GM19099 (cell line): ENCODE results near the gene PYGO1.

Experiments
- POLR2A ChIP-seq: IDR thresholded peaks from 3 replicates; pipeline ENCODE4 v1.6.1; 2011; ENCODE audit warnings: low read depth; ENCODE audit not compliant: insufficient read length; ENCODE audit errors: extremely low read depth

PYGO1 gene, protein sequence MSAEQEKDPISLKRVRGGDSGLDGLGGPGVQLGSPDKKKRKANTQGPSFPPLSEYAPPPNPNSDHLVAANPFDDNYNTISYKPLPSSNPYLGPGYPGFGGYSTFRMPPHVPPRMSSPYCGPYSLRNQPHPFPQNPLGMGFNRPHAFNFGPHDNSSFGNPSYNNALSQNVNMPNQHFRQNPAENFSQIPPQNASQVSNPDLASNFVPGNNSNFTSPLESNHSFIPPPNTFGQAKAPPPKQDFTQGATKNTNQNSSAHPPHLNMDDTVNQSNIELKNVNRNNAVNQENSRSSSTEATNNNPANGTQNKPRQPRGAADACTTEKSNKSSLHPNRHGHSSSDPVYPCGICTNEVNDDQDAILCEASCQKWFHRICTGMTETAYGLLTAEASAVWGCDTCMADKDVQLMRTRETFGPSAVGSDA

GRCh38 chr15:55588070-55588814, at the start of gene PYGO1:
TSS of gene PYGO1 (minus strand) at chr15:55588345. CDS start at chr15:55587883, 462 bp downstream.
- no peak for TF ChIP-seq POLR2A

GRCh38 chr15:55637086-55637485, 48.9 kb upstream of the PYGO1 start:
- TF ChIP-seq POLR2A: no peak

GRCh38 chr15:55633731-55634130, 45.6 kb upstream of the PYGO1 start:
- TF ChIP-seq POLR2A: no peak

- no peak for TF ChIP-seq POLR2A
These were observed 44.3 kb upstream of the PYGO1 start for GRCh38 chr15:55632434-55632833.

DNA sequence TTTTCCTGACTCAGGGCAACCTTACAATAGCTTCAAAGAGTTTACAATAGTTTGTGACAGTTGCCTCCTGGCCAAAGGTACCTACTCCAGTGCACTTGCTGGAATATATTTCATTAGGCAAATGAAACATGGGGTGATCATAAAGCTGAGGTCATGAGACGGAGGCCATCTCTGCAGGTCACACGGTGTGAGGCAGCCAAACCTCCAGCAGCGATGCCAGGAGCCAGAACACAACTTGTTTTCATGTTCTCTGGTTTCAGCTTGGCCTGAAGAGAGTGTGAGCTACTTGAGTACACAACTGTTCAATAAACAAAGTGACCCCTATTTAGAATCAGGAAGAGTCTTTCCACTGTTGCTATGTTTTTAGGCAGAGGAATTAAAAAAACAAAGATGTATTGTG, 42.7 kb upstream of the PYGO1 start:
- TF ChIP-seq POLR2A: no peak

GRCh38 chr15:55628369-55628730, 40.2 kb upstream of the PYGO1 start:
- TF ChIP-seq POLR2A: no peak

GRCh38 chr15:55627730-55628368, 39.7 kb upstream of the PYGO1 start:
- no peak for TF ChIP-seq POLR2A

GRCh38 chr15:55619783-55620182, 31.6 kb upstream of the PYGO1 start:
- TF ChIP-seq POLR2A: no peak

- no peak for TF ChIP-seq POLR2A
These were observed 30.2 kb upstream of the PYGO1 start for GRCh38 chr15:55618387-55618786.

DNA sequence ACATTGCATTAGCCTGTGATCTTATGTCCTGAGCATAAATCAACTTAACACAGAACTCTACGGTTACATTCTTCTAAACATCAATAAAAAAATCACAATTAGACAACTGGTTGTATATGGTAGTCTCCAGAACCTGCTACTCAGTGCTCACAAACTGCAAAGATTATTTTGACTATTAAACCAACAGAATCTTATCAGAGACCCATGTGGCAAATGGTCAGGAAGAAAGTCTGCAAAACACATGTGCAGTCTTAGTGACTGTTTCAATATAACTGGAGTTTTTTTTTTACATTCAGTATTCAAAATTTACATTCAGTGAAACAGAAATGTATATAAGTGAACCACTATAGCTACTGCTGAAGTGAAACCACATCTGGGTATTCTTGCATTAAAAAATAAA, 27.3 kb upstream of the PYGO1 start:
- TF ChIP-seq POLR2A: no peak

DNA sequence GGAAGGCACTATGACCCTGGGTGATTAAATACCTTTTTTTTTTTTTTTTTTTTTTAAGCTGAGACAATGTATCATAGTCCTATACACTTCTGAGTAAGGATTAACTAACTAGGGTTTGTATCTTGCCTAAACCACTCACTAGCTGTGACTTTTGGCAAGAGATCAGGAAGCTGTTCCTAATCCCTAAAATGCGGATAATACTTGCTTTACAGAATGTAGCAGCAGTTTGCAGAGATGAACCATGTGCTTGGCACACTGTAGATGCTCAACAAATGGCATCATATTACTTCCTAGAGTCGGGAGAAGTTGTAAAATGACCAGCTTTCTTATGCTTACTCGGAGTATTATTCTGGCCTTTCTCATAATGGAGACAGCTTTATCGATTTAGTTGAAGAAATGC, 25.6 kb upstream of the PYGO1 start:
- TF ChIP-seq POLR2A: no peak

- no peak for TF ChIP-seq POLR2A
These were observed 18.1 kb upstream of the PYGO1 start for GRCh38 chr15:55606214-55606613.

DNA sequence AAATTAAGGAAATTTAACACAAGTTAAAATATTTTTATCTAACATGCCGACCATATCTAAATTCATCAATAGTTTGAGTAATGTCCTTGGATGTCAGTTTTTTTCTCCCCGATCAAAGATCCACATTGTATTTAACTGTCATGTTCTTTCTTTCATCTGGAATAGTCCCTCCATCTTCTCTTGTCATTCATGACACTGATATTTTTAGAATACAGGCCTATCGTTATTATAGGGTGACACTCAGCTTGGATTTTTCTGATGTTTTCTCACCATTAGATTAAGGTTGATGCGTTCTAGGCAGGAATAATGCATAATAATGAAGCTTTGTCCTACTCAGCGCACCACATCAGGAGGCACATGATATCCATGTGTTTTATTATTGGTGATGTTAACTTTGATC, 13.2 kb upstream of the PYGO1 start:
- TF ChIP-seq POLR2A: no peak

GRCh38 chr15:55599439-55599838, 11.3 kb upstream of the PYGO1 start:
- no peak for TF ChIP-seq POLR2A

- no peak for TF ChIP-seq POLR2A
These were observed 2.6 kb upstream of the PYGO1 start for GRCh38 chr15:55590788-55591187.

DNA sequence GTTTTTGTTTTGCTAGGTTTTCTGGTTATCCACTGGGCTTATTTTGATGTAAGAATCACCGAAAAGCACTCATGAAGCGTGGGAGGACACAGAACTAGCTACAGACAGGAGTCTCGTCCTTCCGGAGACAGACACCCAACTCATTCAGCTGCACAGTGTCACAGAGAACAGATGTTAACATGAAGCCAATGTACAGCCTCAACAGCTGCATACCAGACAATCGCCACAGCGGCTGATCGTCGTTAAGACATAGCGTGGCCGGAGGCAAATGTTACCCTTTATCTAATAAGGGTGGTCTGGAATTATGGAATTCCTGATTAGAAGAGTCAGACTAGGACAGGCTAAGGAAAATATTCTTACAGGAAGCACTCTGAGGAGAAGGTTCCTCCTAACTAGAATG, 1.1 kb upstream of the PYGO1 start:
- TF ChIP-seq POLR2A: no peak
